GM12873 (cell line): ENCODE data around the gene INPP5K.
A peak's percentile ranks its signal among the peaks of the same experiment; 100 is the strongest.

Source experiments
- TF ChIP-seq, protein P1 (sequence below): IDR thresholded peaks from 2 replicates; pipeline ENCODE4 v1.5.1; 2012; ENCODE audit warnings: low read depth, mild to moderate bottlenecking, moderate library complexity, low read length, control low read depth; ENCODE audit not compliant: insufficient read depth; ENCODE audit errors: missing control alignments

The INPP5K gene

GRCh38 chr17:1521086-1521640, 4.8 kb upstream of the INPP5K start:
- TF ChIP-seq, protein P1, sequence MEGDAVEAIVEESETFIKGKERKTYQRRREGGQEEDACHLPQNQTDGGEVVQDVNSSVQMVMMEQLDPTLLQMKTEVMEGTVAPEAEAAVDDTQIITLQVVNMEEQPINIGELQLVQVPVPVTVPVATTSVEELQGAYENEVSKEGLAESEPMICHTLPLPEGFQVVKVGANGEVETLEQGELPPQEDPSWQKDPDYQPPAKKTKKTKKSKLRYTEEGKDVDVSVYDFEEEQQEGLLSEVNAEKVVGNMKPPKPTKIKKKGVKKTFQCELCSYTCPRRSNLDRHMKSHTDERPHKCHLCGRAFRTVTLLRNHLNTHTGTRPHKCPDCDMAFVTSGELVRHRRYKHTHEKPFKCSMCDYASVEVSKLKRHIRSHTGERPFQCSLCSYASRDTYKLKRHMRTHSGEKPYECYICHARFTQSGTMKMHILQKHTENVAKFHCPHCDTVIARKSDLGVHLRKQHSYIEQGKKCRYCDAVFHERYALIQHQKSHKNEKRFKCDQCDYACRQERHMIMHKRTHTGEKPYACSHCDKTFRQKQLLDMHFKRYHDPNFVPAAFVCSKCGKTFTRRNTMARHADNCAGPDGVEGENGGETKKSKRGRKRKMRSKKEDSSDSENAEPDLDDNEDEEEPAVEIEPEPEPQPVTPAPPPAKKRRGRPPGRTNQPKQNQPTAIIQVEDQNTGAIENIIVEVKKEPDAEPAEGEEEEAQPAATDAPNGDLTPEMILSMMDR = no peak

- TF ChIP-seq, protein P1 = no peak
These were observed 3.3 kb upstream of the INPP5K start for GRCh38 chr17:1519678-1520077.

DNA sequence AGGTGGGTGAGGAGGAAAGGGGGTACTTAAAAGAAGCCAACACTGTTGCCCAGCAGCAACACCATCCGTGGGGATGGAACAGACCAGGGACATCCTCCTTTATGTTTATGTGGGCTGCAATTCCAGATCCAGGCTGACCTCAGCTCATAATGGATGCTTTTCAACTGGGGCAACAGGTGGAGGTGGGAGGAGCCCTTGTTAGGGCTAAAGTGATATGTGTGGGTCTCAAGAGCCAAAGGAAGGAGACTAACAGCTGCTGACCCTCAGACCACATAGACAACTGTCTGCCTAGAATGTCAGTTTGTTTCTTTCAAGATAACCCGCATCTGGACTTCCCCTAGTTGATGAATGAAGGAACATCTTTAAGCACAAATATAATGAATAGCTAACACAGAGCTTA, 2.0 kb upstream of the INPP5K start:
- TF ChIP-seq, protein P1 = no peak

GRCh38 chr17:1515640-1516387, 598 bp downstream of the INPP5K start:
- TF ChIP-seq, protein P1 = peak; percentile 72

- TF ChIP-seq, protein P1 = no peak
These were observed 4.1 kb downstream of the INPP5K start for GRCh38 chr17:1512351-1512750.

DNA sequence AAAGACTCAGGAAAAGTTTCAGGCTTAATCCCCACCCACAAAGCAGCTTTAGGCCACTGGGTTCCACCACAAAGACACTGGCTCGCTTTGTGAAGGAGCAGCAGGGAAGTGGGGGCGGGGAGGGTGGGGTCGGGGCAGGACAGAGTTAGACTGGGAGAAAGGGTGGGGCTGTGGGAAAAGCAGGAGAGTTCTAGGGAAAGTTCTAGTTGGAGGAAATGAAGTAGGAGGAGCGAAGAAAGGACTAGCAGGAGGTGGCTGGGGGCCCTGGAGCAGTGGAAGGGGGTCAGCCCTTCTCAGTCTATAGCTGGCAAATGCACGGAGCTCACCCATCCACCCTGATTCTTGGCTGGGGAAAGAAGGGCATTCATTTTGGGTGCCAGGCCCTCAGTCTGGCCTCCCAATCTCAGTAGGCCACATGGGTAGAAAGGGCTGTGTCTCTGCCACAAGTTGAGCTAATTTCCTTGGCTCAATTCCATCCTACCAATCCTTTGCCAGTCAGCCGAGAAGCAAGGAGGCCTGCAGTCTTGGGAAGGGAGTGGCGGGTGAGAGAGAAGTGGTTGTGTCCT, 4.6 kb downstream of the INPP5K start:
- TF ChIP-seq, protein P1 = no peak

- TF ChIP-seq, protein P1 = no peak
These were observed 5.1 kb downstream of the INPP5K start for GRCh38 chr17:1511290-1511689.
